ENCODE data around the gene LY86. TPM values are rescaled to one million over a fixed set of nuclear protein-coding genes. Genes with fewer than 3 reads are reported as not detected.

LY86 gene
- total and polyA plus RNA-seq, 10 of the 15 experiments (the other 5 are each of a cell fraction or from before 2014, with no cell fraction given) = 68.2 to 457 (median 128) TPM

- H3K4me1 ChIP-seq (ENCODE audit: control insufficient read depth, insufficient read depth, low read length) = peaks cover 38% of the 10 kb centered on the region
- intact Hi-C loops (cut with micrococcal nuclease; ENCODE audit: unreplicated experiment) (loop anchor here (10.0 kb wide), 1 partner anchor 927 kb away; no protein-coding TSS in a partner anchor), in situ Hi-C loops (cut with MboI) (no loop called here)
- CTCF ChIA-PET = no interaction called here
- H3K4me3 ChIP-seq = no peak overlapping the region
- FAIRE-seq (peak; percentile 77), DNase-seq (ENCODE audit: low read depth, low spot score) (no peak), ATAC-seq (no peak)
- no TSS peak for BruUV-seq (replicated peaks)
- peaks cover 28% of the 10 kb centered on the region; the same call in 2 of the 3 replicates for H3K9me3 ChIP-seq (replicated peaks; ENCODE audit: control insufficient read depth, insufficient read depth, low read length)
- WGBS (ENCODE audit: insufficient coverage, insufficient replicate concordance, low lambda C conversion rate, missing lambda C conversion rate) = 0% methylated on average over 1 of the region's 1 CpG
- RAD21 ChIA-PET (ENCODE audit: unreplicated experiment) = no interaction called here
- H3K4me2 ChIP-seq (ENCODE audit: control insufficient read depth, insufficient read depth) = no peak overlapping the region
- peak overlapping the region; percentile 31; the same call in 1 of the 2 replicates for H2AFZ ChIP-seq (ENCODE audit: control insufficient read depth, low read depth, low read length)
- POLR2A ChIA-PET = no interaction called here
- no peaks in the 10 kb centered on the region for H4K20me1 ChIP-seq (ENCODE audit: control insufficient read depth, insufficient read depth)
- SMC1A ChIA-PET (ENCODE audit: uncharacterized antibody, unreplicated experiment) = no interaction called here
- TF ChIP-seq CREB1 (IDR thresholded peaks at IDR 0.05; ENCODE audit: low read depth) (no peak), HSF1 (IDR thresholded peaks at IDR 0.05; ENCODE audit: low read depth, low read length) (no peak), ZBTB40 (IDR thresholded peaks at IDR 0.05; ENCODE audit: borderline replicate concordance) (peak; percentile 65), SMARCA5 (IDR thresholded peaks at IDR 0.05) (no peak), GABPA (IDR thresholded peaks at IDR 0.05; ENCODE audit: low read depth) (no peak), IKZF2 (IDR thresholded peaks at IDR 0.05) (0 out of 4 replicates have a peak, but pooled peaks of 1 of the 2 experiments have one; percentile 10)
- H3K27me3 ChIP-seq (replicated peaks in 1 of 2; ENCODE audit: control insufficient read depth in 2 of 2, insufficient read depth in 2 of 2, low read length in 1 of 2) = no peaks in the 10 kb centered on the region
- no peak overlapping the region; the same call in 1 of the 2 replicates for H3K27ac ChIP-seq (ENCODE audit: control insufficient read depth, insufficient read depth)
- H3K79me2 ChIP-seq (ENCODE audit: control insufficient read depth, insufficient read depth, low read length) = no peaks in the 10 kb centered on the region
- H3K36me3 ChIP-seq (ENCODE audit: control insufficient read depth in 2 of 2, insufficient read depth in 2 of 2, low read length in 1 of 2) = no peaks in the 10 kb centered on the region
- H3K9ac ChIP-seq (ENCODE audit: control insufficient read depth, insufficient read depth, low read length) = no peak overlapping the region
Measured at GRCh38 chr6:6688283-6688682, 99.8 kb downstream of the LY86 start.

All from GM12878 (cell line).